Measurements from ENCODE around the gene USP51. TPM values are rescaled to one million over a fixed set of nuclear protein-coding genes. Genes with fewer than 3 reads are reported as not detected.
A peak's percentile ranks its signal among the peaks of the same experiment; 100 is the strongest.
"Not testable (repeated sequence)": the region's sequence is repeated elsewhere in the genome, so short reads cannot be mapped to it uniquely, and the experiment has no call there.

The USP51 gene
- total RNA-seq, 3 donors from 2014 or later = 0.56 to 1.2 (median 0.76) TPM

- H3K9me3 Mint-ChIP-seq = no peaks in the 10 kb centered on the region
- ATAC-seq (no peak), DNase-seq (no peak)
- H3K4me3 Mint-ChIP-seq = peak overlapping the region; percentile 94
- no peaks in the 10 kb centered on the region for H3K27me3 Mint-ChIP-seq (ENCODE audit: low read depth)
- H3K4me1 Mint-ChIP-seq (ENCODE audit: low read depth) = peaks cover 7% of the 10 kb centered on the region
- no peaks in the 10 kb centered on the region for H3K36me3 Mint-ChIP-seq (ENCODE audit: insufficient read depth)
Observed at GRCh38 chrX:55451141-55451540, 38.5 kb downstream of the USP51 start.

- Mint-ChIP-seq H3K9me3 (no peaks in the 10 kb centered on the region), H3K4me3 (no peak overlapping the region), H3K27me3 (ENCODE audit: low read depth) (no peaks in the 10 kb centered on the region), H3K4me1 (ENCODE audit: low read depth) (peaks cover 7% of the 10 kb centered on the region), H3K36me3 (ENCODE audit: insufficient read depth) (no peaks in the 10 kb centered on the region)
- no peak for DNase-seq
- no peak for ATAC-seq
Observed at GRCh38 chrX:55450259-55450658, 39.4 kb downstream of the USP51 start.

- not testable (repeated sequence) for H3K4me1 Mint-ChIP-seq (ENCODE audit: low read depth); DNase-seq; ATAC-seq; H3K4me3 Mint-ChIP-seq; H3K36me3 Mint-ChIP-seq (ENCODE audit: insufficient read depth); H3K27me3 Mint-ChIP-seq (ENCODE audit: low read depth); H3K9me3 Mint-ChIP-seq
Observed at GRCh38 chrX:55443468-55443867, 46.2 kb downstream of the USP51 start.

Other genes starting within 250 kb of the USP51 start
- not detected for gene PAGE3, start 224.9 kb downstream of the USP51 start, total RNA-seq
- 10 to 100 TPM; 15.1 to 17.0 (median 17.0) TPM for gene MAGEH1, start 37.7 kb downstream of the USP51 start, total RNA-seq
- not detected for gene FOXR2, start 133.6 kb upstream of the USP51 start, total RNA-seq
- 1 to 10 TPM; 4.4 to 8.3 (median 5.2) TPM for gene RRAGB, start 227.9 kb upstream of the USP51 start, total RNA-seq